ENCODE data around the gene SLC16A6.
"Not testable (repeated sequence)": the region's sequence is repeated elsewhere in the genome, so short reads cannot be mapped to it uniquely, and the experiment has no call there.

Gene SLC16A6

GRCh38 chr17:68231131-68231530, 59.8 kb downstream of the SLC16A6 start:
- not testable (repeated sequence) for H3K4me3 ChIP-seq (ENCODE audit: low read depth, low read length); H2BK120ac ChIP-seq (ENCODE audit: insufficient read depth, low read length, poor library complexity)

GRCh38 chr17:68229619-68230018, 61.3 kb downstream of the SLC16A6 start:
- Histone ChIP-seq H2BK5ac (ENCODE audit: low read depth, low read length, poor library complexity) (no peak overlapping the region), H3K18ac (ENCODE audit: low read length) (peak overlapping the region; percentile 51), H2BK12ac (ENCODE audit: low read length) (peak overlapping the region; percentile 96), H3K4ac (ENCODE audit: low read depth, low read length) (peak overlapping the region; percentile 44), H3K27ac (ENCODE audit: low read depth, low read length) (no peak overlapping the region), H3K36me3 (ENCODE audit: control insufficient read depth in 1 of 2, insufficient read depth in 2 of 2, low read length in 2 of 2) (no peaks in the 10 kb centered on the region), H3K79me2 (ENCODE audit: control insufficient read depth, insufficient read depth, low read length, poor library complexity) (peaks cover 5% of the 10 kb centered on the region), H3K9ac (ENCODE audit: low read length) (no peak overlapping the region), H3K23ac (ENCODE audit: low read length) (no peak overlapping the region), H4K8ac (ENCODE audit: low read depth, low read length) (peak overlapping the region; percentile 26), H3K27me3 (ENCODE audit: insufficient read depth, low read length) (no peaks in the 10 kb centered on the region), H3K14ac (ENCODE audit: low read length) (peak overlapping the region; percentile 87), H4K12ac (ENCODE audit: low read depth, low read length) (peak overlapping the region; percentile 69), H3K4me3 (ENCODE audit: low read depth, low read length) (no peak overlapping the region), H3K4me1 (ENCODE audit: control insufficient read depth in 1 of 2, insufficient read depth in 2 of 2, low read length in 2 of 2) (peaks cover 10 to 13% of the 10 kb centered on the region in 2 experiments), H2AK5ac (ENCODE audit: low read length) (peak overlapping the region; percentile 59), H3K79me1 (ENCODE audit: low read length) (peaks cover 9% of the 10 kb centered on the region), H3K9me3 (ENCODE audit: insufficient read depth, low read depth, low read length) (no peaks in the 10 kb centered on the region), H3K4me2 (ENCODE audit: low read length) (no peak overlapping the region), H4K91ac (ENCODE audit: low read depth, low read length) (peak overlapping the region; percentile 55), H2BK120ac (ENCODE audit: insufficient read depth, low read length, poor library complexity) (peak overlapping the region; percentile 12), H2AFZ (ENCODE audit: insufficient read depth, low read length, poor library complexity) (no peak overlapping the region)
- DNase-seq, result no peak
- no CpG with 5 or more reads among the region's 8 CpGs for whole genome bisulfite sequencing (ENCODE audit: extremely low coverage, insufficient coverage, insufficient read length)

More at GRCh38 chr17:68231131-68231530, 59.8 kb downstream of the SLC16A6 start:
- not testable (repeated sequence) for H2AK5ac ChIP-seq (ENCODE audit: low read length); H3K79me2 ChIP-seq (ENCODE audit: control insufficient read depth, insufficient read depth, low read length, poor library complexity); H3K4ac ChIP-seq (ENCODE audit: low read depth, low read length); H3K9me3 ChIP-seq (ENCODE audit: insufficient read depth, low read depth, low read length); H3K4me2 ChIP-seq (ENCODE audit: low read length); H3K23ac ChIP-seq (ENCODE audit: low read length); H3K36me3 ChIP-seq (ENCODE audit: control insufficient read depth in 1 of 2, insufficient read depth in 2 of 2, low read length in 2 of 2); H3K27ac ChIP-seq (ENCODE audit: low read depth, low read length); H3K27me3 ChIP-seq (ENCODE audit: insufficient read depth, low read length); H4K12ac ChIP-seq (ENCODE audit: low read depth, low read length); H2BK12ac ChIP-seq (ENCODE audit: low read length); H3K79me1 ChIP-seq (ENCODE audit: low read length); H3K18ac ChIP-seq (ENCODE audit: low read length); H4K8ac ChIP-seq (ENCODE audit: low read depth, low read length); H4K91ac ChIP-seq (ENCODE audit: low read depth, low read length); H2AFZ ChIP-seq (ENCODE audit: insufficient read depth, low read length, poor library complexity); H2BK5ac ChIP-seq (ENCODE audit: low read depth, low read length, poor library complexity); H3K9ac ChIP-seq (ENCODE audit: low read length); H3K14ac ChIP-seq (ENCODE audit: low read length)
- WGBS (ENCODE audit: extremely low coverage, insufficient coverage, insufficient read length), result no CpG with 5 or more reads among the region's 4 CpGs
- H3K4me1 ChIP-seq (ENCODE audit: control insufficient read depth in 1 of 2, insufficient read depth in 2 of 2, low read length in 2 of 2), result peaks cover 10 to 13% of the 10 kb centered on the region in 2 experiments
- peak; percentile 25 to 36 for DNase-seq

GRCh38 chr17:68228817-68229570, 61.9 kb downstream of the SLC16A6 start:
- peaks cover 10 to 13% of the 10 kb centered on the region in 2 experiments for H3K4me1 ChIP-seq (ENCODE audit: control insufficient read depth in 1 of 2, insufficient read depth in 2 of 2, low read length in 2 of 2)
- no peak overlapping the region for H3K4me2 ChIP-seq (ENCODE audit: low read length)
- H2AFZ ChIP-seq (ENCODE audit: insufficient read depth, low read length, poor library complexity), result peak overlapping the region; percentile 38
- H3K14ac ChIP-seq (ENCODE audit: low read length), result peak overlapping the region; percentile 46
- peaks cover 9% of the 10 kb centered on the region for H3K79me1 ChIP-seq (ENCODE audit: low read length)
- peak overlapping the region; percentile 87 for H3K18ac ChIP-seq (ENCODE audit: low read length)
- H2BK120ac ChIP-seq (ENCODE audit: insufficient read depth, low read length, poor library complexity), result peak overlapping the region; percentile 83
- no peak overlapping the region for H3K23ac ChIP-seq (ENCODE audit: low read length)
- H3K27ac ChIP-seq (ENCODE audit: low read depth, low read length), result no peak overlapping the region
- H3K9ac ChIP-seq (ENCODE audit: low read length), result no peak overlapping the region
- peak overlapping the region; percentile 59 for H4K8ac ChIP-seq (ENCODE audit: low read depth, low read length)
- H3K4ac ChIP-seq (ENCODE audit: low read depth, low read length), result peak overlapping the region; percentile 16
- H2AK5ac ChIP-seq (ENCODE audit: low read length), result peak overlapping the region; percentile 73
- DNase-seq, result no peak
- H3K79me2 ChIP-seq (ENCODE audit: control insufficient read depth, insufficient read depth, low read length, poor library complexity), result peaks cover 5% of the 10 kb centered on the region
- H4K12ac ChIP-seq (ENCODE audit: low read depth, low read length), result peak overlapping the region; percentile 88
- no peaks in the 10 kb centered on the region for H3K27me3 ChIP-seq (ENCODE audit: insufficient read depth, low read length)
- H2BK12ac ChIP-seq (ENCODE audit: low read length), result peak overlapping the region; percentile 86
- H3K4me3 ChIP-seq (ENCODE audit: low read depth, low read length), result no peak overlapping the region
- H3K9me3 ChIP-seq (ENCODE audit: insufficient read depth, low read depth, low read length), result no peaks in the 10 kb centered on the region
- no CpG with 5 or more reads among the region's 17 CpGs for WGBS (ENCODE audit: extremely low coverage, insufficient coverage, insufficient read length)
- H3K36me3 ChIP-seq (ENCODE audit: control insufficient read depth in 1 of 2, insufficient read depth in 2 of 2, low read length in 2 of 2), result no peaks in the 10 kb centered on the region
- peak overlapping the region; percentile 92 for H4K91ac ChIP-seq (ENCODE audit: low read depth, low read length)
- peak overlapping the region; percentile 75 for H2BK5ac ChIP-seq (ENCODE audit: low read depth, low read length, poor library complexity)

- H4K91ac ChIP-seq (ENCODE audit: low read depth, low read length); H3K9ac ChIP-seq (ENCODE audit: low read length): not testable (repeated sequence)
These were observed 62.8 kb downstream of the SLC16A6 start for GRCh38 chr17:68228039-68228680.

More at GRCh38 chr17:68228039-68228680, 62.8 kb downstream of the SLC16A6 start:
- not testable (repeated sequence) for H3K23ac ChIP-seq (ENCODE audit: low read length); H3K4me3 ChIP-seq (ENCODE audit: low read depth, low read length); H2AFZ ChIP-seq (ENCODE audit: insufficient read depth, low read length, poor library complexity); H4K12ac ChIP-seq (ENCODE audit: low read depth, low read length); H3K79me2 ChIP-seq (ENCODE audit: control insufficient read depth, insufficient read depth, low read length, poor library complexity); H2BK5ac ChIP-seq (ENCODE audit: low read depth, low read length, poor library complexity); H3K27ac ChIP-seq (ENCODE audit: low read depth, low read length); H3K14ac ChIP-seq (ENCODE audit: low read length); DNase-seq; H3K4ac ChIP-seq (ENCODE audit: low read depth, low read length); H3K27me3 ChIP-seq (ENCODE audit: insufficient read depth, low read length); H2BK120ac ChIP-seq (ENCODE audit: insufficient read depth, low read length, poor library complexity); H4K8ac ChIP-seq (ENCODE audit: low read depth, low read length); H2BK12ac ChIP-seq (ENCODE audit: low read length); H3K79me1 ChIP-seq (ENCODE audit: low read length); H3K36me3 ChIP-seq (ENCODE audit: control insufficient read depth in 1 of 2, insufficient read depth in 2 of 2, low read length in 2 of 2); H3K9me3 ChIP-seq (ENCODE audit: insufficient read depth, low read depth, low read length); H3K18ac ChIP-seq (ENCODE audit: low read length); H3K4me2 ChIP-seq (ENCODE audit: low read length); H2AK5ac ChIP-seq (ENCODE audit: low read length)
- peaks cover 10 to 13% of the 10 kb centered on the region in 2 experiments for H3K4me1 ChIP-seq (ENCODE audit: control insufficient read depth in 1 of 2, insufficient read depth in 2 of 2, low read length in 2 of 2)
- WGBS (ENCODE audit: extremely low coverage, insufficient coverage, insufficient read length), result no CpG with 5 or more reads among the region's 9 CpGs

Data from trophoblast cell (in vitro differentiated cells and primary cell).